SK-N-SH (cell line): ENCODE data around the gene MGA. TPM values are rescaled to one million over a fixed set of nuclear protein-coding genes. Genes with fewer than 3 reads are reported as not detected.

ENCODE experiments used
- CTCF ChIA-PET: fragments of 300-600, 350-600 bp; formaldehyde crosslinking; extraction: SDS; loops from one replicate; lab custom pipeline; 2021; lab: Yijun Ruan, JAX
- POLR2A ChIA-PET: fragments of 350-600 bp; sonication (Branson Sonifier 250); formaldehyde crosslinking; extraction: SDS; loops from one replicate; lab custom pipeline; 2020; ENCODE audit warnings: antibody characterized with exemption, inconsistent platforms; lab: Yijun Ruan, JAX
- DNase-seq: peaks from one replicate; pipeline ENCODE4 v3.0.0; 2012
- H2AFZ ChIP-seq: fragments of 200-600 bp; sonication (generic); 2 replicates; pipeline ENCODE4 v1.8.1; 2016; ENCODE audit warnings: antibody characterized with exemption, mild to moderate bottlenecking, low read depth
- H3F3A ChIP-seq: fragments of 200-600 bp; sonication (generic); replicated peaks from 2 replicates; pipeline ENCODE3; 2016; ENCODE audit warnings: antibody characterized with exemption, mild to moderate bottlenecking; ENCODE audit not compliant: insufficient read depth
- H3K27ac ChIP-seq, 2 experiments: fragments of 200-500 bp in 1 of 2; fragments of 200-600 bp in 1 of 2; sonication (Bioruptor generic) in 1 of 2; sonication (generic), shearing (Covaris generic) in 1 of 2; 2 replicates each; pipeline versions ENCODE4 v1.5.1 to v1.6.1; 2014 to 2016; ENCODE audit warnings: low read depth in 2 of 2, inconsistent platforms in 1 of 2, low read length in 1 of 2, mild to moderate bottlenecking in 1 of 2, mixed read lengths in 1 of 2
- H3K27me3 ChIP-seq: fragments of 200-600 bp; sonication (generic), shearing (Covaris generic); 2 replicates; pipeline ENCODE4 v1.6.1; 2016; ENCODE audit warnings: mixed run types; ENCODE audit not compliant: insufficient read depth
- H3K36me3 ChIP-seq, 2 experiments: fragments of 200-500 bp in 1 of 2; fragments of 200-600 bp in 1 of 2; sonication (Bioruptor generic) in 1 of 2; sonication (generic) in 1 of 2; replicated peaks in 1 of 2; 2 replicates each; pipeline versions ENCODE3 to v1.5.1; 2014 to 2016; ENCODE audit warnings: low read length in 1 of 2, mild to moderate bottlenecking in 1 of 2; ENCODE audit not compliant: insufficient read depth in 2 of 2, control insufficient read depth in 1 of 2
- H3K4me1 ChIP-seq, 2 experiments: fragments of 200-500 bp in 1 of 2; fragments of 200-600 bp in 1 of 2; sonication (Bioruptor generic) in 1 of 2; sonication (generic), shearing (Covaris generic) in 1 of 2; 2 replicates each; pipeline versions ENCODE4 v1.5.1 to v1.6.1; 2014 to 2016; ENCODE audit warnings: low read depth in 1 of 2, low read length in 1 of 2, mixed run types in 1 of 2; ENCODE audit not compliant: insufficient read depth in 2 of 2, control insufficient read depth in 1 of 2
- H3K4me2 ChIP-seq: fragments of 200-600 bp; sonication (generic), shearing (Covaris generic); 2 replicates; pipeline ENCODE4 v1.6.1; 2017; ENCODE audit warnings: mixed run types
- H3K4me3 ChIP-seq, 2 experiments: fragments of 200-500 bp in 1 of 2; fragments of 200-600 bp in 1 of 2; sonication (Bioruptor generic) in 1 of 2; sonication (generic), shearing (Covaris generic) in 1 of 2; 2 replicates each; pipeline versions ENCODE4 v1.5.1 to v1.8.1; 2014 to 2016; ENCODE audit warnings: low read depth in 2 of 2, inconsistent platforms in 1 of 2, low read length in 1 of 2, mild to moderate bottlenecking in 1 of 2, mixed read lengths in 1 of 2, moderate library complexity in 1 of 2
- H3K79me2 ChIP-seq: fragments of 200-600 bp; sonication (generic); 2 replicates; pipeline ENCODE4 v1.8.1; 2017; ENCODE audit warnings: mild to moderate bottlenecking; ENCODE audit not compliant: insufficient read depth
- H3K9ac ChIP-seq: fragments of 200-600 bp; sonication (generic); 2 replicates; pipeline ENCODE4 v1.6.1; 2017; ENCODE audit warnings: mixed run types
- H3K9me2 ChIP-seq: fragments of 200-600 bp; sonication (generic); 2 replicates; pipeline ENCODE4 v1.6.1; 2017; ENCODE audit warnings: mixed run types
- H3K9me3 ChIP-seq: fragments of 200-600 bp; sonication (generic); 2 replicates; pipeline ENCODE4 v1.6.1; 2017; ENCODE audit warnings: mixed run types, mild to moderate bottlenecking, moderate library complexity
- H4K20me1 ChIP-seq: fragments of 200-600 bp; sonication (generic); 2 replicates; pipeline ENCODE4 v1.6.1; 2017; ENCODE audit warnings: mild to moderate bottlenecking, mixed run types; ENCODE audit not compliant: insufficient read depth
- CHD2 ChIP-seq: fragments of 150-350 bp; IDR thresholded peaks from 2 replicates; pipeline ENCODE4 v1.6.1; 2018; ENCODE audit warnings: low read length; ENCODE audit not compliant: partially characterized antibody
- EP300 ChIP-seq, 2 experiments: IDR thresholded peaks; 2 replicates each; pipeline versions ENCODE4 v1.4.0 to v1.6.1; 2012; ENCODE audit warnings: borderline replicate concordance in 1 of 2, low read depth in 1 of 2, low read length in 1 of 2
- FOXJ3 ChIP-seq: sonication (generic); formaldehyde crosslinking; IDR thresholded peaks from 2 replicates; pipeline ENCODE4 v1.5.1; 2020; ENCODE audit warnings: mild to moderate bottlenecking, missing genetic modification reagents
- FOXM1 ChIP-seq: IDR thresholded peaks from 2 replicates; pipeline ENCODE4 v1.4.0; 2012; ENCODE audit warnings: low read depth, mild to moderate bottlenecking
- GABPA ChIP-seq: IDR thresholded peaks from 2 replicates; pipeline ENCODE4 v1.4.0; 2012; ENCODE audit warnings: low read depth, mild to moderate bottlenecking
- GATA2 ChIP-seq: sonication (generic); formaldehyde crosslinking; IDR thresholded peaks from 2 replicates; pipeline ENCODE4 v1.5.0; 2020; ENCODE audit warnings: mild to moderate bottlenecking, missing genetic modification reagents
- MXI1 ChIP-seq: IDR thresholded peaks from 2 replicates; pipeline ENCODE4 v1.6.1; 2012; ENCODE audit warnings: mild to moderate bottlenecking, low read depth, low read length, improper control_type of control experiment
- POLR2AphosphoS5 ChIP-seq: IDR thresholded peaks from 2 replicates; pipeline ENCODE4 v1.6.1; 2012; ENCODE audit warnings: low read depth, low read length
- RAD21 ChIP-seq: IDR thresholded peaks from 2 replicates; pipeline ENCODE4 v1.6.1; 2012; ENCODE audit warnings: mild to moderate bottlenecking, low read length
- RCOR1 ChIP-seq: fragments of 150-350 bp; IDR thresholded peaks from 2 replicates; pipeline ENCODE4 v1.6.1; 2017; ENCODE audit warnings: antibody characterized with exemption, low read length
- RFX5 ChIP-seq: IDR thresholded peaks from 2 replicates; pipeline ENCODE4 v1.6.1; 2012; ENCODE audit warnings: mild to moderate bottlenecking, improper control_type of control experiment, low read length
- SMC3 ChIP-seq: IDR thresholded peaks from 2 replicates; pipeline ENCODE4 v1.6.1; 2012; ENCODE audit warnings: low read depth, low read length, improper control_type of control experiment
- TAF1 ChIP-seq: IDR thresholded peaks from 2 replicates; pipeline ENCODE4 v1.6.1; 2012; ENCODE audit warnings: low read depth, mild to moderate bottlenecking, low read length, moderate library complexity, borderline replicate concordance
- WGBS: methylation state at CpG from one replicate; pipeline ENCODE4 v1.1.6; 2017; ENCODE audit warnings: low lambda C conversion rate; 5-methylcytosine and 5-hydroxymethylcytosine counted together
- polyA plus RNA-seq, 3 experiments: library from polyadenylated mRNA; depleted of rRNA; stranded (reverse); fragments of >200 nt; gene quantifications; 2 replicates each; pipeline ENCODE4 v1.2.3, GENCODE V29; 2012
- TF ChIP-seq, protein P1 (sequence below): IDR thresholded peaks from 2 replicates; pipeline ENCODE4; 2012
- TF ChIP-seq, protein P2 (sequence below): fragments of 150-350 bp; IDR thresholded peaks from 2 replicates; pipeline ENCODE4 v1.6.1; 2017; ENCODE audit warnings: antibody characterized with exemption, low read length, low read depth, borderline replicate concordance
- TF ChIP-seq, protein P3 (sequence below): IDR thresholded peaks from 2 replicates; pipeline ENCODE4 v1.6.1; 2012; ENCODE audit warnings: mild to moderate bottlenecking, low read depth, low read length, moderate library complexity
- TF ChIP-seq, protein P4 (sequence below): IDR thresholded peaks from 2 replicates; pipeline ENCODE4 v1.4.0; 2012; ENCODE audit warnings: low read depth

The MGA gene
- polyA plus RNA-seq, 1 of the 3 experiments (the other 2 are of a cell fraction) = 2.3 TPM

DNA sequence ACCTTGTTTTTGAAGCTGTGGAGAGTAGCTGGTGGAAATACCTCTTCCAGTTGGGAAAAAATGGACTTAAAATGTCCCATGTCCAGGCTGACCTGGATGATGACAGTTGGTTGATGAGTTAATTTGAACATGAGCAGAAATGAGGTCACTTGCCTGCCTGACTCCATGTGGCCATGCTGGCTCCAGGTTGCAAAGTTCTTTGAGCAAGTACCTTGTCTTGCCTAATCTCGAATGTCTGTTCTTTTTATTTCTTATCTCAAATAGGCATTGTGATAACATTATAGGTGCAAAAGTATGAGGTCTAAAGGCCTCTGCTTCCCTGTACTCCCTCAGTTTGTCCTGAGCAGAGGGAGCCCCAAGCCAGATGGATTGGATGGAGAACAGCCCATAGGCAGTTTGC lies 123.1 kb downstream of the MGA start:
- no peak for DNase-seq
- Histone ChIP-seq H3K9me3 (no peaks in the 10 kb centered on the region), H3K4me2 (no peak overlapping the region), H3F3A (no peaks in the 10 kb centered on the region), H3K4me3 (no peak overlapping the region), H3K79me2 (peaks cover 79% of the 10 kb centered on the region), H3K9me2 (no peaks in the 10 kb centered on the region), H3K27me3 (no peaks in the 10 kb centered on the region), H3K9ac (no peak overlapping the region), H3K4me1 (peaks cover 0 to 11% of the 10 kb centered on the region in 2 experiments; a peak in 1 of 4 replicates), H2AFZ (no peak overlapping the region)
- POLR2A ChIA-PET = no interaction called here
- TF ChIP-seq FOXM1 (no peak), RAD21 (no peak), TAF1 (no peak), MXI1 (no peak), FOXJ3 (no peak), RFX5 (no peak), SMC3 (no peak), RCOR1 (no peak), CHD2 (no peak), GABPA (no peak), EP300 (IDR thresholded peaks at IDR 0.05; ENCODE audit: borderline replicate concordance in 1 of 2, low read depth in 1 of 2, low read length in 1 of 2) (no peak), POLR2AphosphoS5 (no peak), GATA2 (CRISPR knock-in tag) (no peak)
- TF ChIP-seq, protein P1, sequence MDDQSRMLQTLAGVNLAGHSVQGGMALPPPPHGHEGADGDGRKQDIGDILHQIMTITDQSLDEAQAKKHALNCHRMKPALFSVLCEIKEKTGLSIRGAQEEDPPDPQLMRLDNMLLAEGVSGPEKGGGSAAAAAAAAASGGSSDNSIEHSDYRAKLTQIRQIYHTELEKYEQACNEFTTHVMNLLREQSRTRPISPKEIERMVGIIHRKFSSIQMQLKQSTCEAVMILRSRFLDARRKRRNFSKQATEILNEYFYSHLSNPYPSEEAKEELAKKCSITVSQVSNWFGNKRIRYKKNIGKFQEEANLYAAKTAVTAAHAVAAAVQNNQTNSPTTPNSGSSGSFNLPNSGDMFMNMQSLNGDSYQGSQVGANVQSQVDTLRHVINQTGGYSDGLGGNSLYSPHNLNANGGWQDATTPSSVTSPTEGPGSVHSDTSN = no peak
- TF ChIP-seq, protein P2, sequence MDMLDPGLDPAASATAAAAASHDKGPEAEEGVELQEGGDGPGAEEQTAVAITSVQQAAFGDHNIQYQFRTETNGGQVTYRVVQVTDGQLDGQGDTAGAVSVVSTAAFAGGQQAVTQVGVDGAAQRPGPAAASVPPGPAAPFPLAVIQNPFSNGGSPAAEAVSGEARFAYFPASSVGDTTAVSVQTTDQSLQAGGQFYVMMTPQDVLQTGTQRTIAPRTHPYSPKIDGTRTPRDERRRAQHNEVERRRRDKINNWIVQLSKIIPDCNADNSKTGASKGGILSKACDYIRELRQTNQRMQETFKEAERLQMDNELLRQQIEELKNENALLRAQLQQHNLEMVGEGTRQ = no peak
- TF ChIP-seq, protein P3, sequence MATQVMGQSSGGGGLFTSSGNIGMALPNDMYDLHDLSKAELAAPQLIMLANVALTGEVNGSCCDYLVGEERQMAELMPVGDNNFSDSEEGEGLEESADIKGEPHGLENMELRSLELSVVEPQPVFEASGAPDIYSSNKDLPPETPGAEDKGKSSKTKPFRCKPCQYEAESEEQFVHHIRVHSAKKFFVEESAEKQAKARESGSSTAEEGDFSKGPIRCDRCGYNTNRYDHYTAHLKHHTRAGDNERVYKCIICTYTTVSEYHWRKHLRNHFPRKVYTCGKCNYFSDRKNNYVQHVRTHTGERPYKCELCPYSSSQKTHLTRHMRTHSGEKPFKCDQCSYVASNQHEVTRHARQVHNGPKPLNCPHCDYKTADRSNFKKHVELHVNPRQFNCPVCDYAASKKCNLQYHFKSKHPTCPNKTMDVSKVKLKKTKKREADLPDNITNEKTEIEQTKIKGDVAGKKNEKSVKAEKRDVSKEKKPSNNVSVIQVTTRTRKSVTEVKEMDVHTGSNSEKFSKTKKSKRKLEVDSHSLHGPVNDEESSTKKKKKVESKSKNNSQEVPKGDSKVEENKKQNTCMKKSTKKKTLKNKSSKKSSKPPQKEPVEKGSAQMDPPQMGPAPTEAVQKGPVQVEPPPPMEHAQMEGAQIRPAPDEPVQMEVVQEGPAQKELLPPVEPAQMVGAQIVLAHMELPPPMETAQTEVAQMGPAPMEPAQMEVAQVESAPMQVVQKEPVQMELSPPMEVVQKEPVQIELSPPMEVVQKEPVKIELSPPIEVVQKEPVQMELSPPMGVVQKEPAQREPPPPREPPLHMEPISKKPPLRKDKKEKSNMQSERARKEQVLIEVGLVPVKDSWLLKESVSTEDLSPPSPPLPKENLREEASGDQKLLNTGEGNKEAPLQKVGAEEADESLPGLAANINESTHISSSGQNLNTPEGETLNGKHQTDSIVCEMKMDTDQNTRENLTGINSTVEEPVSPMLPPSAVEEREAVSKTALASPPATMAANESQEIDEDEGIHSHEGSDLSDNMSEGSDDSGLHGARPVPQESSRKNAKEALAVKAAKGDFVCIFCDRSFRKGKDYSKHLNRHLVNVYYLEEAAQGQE = no peak
- TF ChIP-seq, protein P4, sequence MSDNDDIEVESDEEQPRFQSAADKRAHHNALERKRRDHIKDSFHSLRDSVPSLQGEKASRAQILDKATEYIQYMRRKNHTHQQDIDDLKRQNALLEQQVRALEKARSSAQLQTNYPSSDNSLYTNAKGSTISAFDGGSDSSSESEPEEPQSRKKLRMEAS = no peak
- TF ChIP-seq, all 33 proteins: peak for 0
- CTCF ChIA-PET = interaction anchor here (1.0 to 2.8 kb wide), 3 partner anchors 8 to 29 kb away, joined by 3 to 10 read pairs (median 9); partner anchors contain the start of gene MAPKBP1
- 92% methylated on average over 1 of the region's 1 CpG for WGBS
- Histone ChIP-seq H3K27ac (no peak overlapping the region), H4K20me1 (no peaks in the 10 kb centered on the region), H3K36me3 (no peaks in the 10 kb centered on the region)
